Measurements from ENCODE around the gene MYBL2.

MYBL2 gene

DNA sequence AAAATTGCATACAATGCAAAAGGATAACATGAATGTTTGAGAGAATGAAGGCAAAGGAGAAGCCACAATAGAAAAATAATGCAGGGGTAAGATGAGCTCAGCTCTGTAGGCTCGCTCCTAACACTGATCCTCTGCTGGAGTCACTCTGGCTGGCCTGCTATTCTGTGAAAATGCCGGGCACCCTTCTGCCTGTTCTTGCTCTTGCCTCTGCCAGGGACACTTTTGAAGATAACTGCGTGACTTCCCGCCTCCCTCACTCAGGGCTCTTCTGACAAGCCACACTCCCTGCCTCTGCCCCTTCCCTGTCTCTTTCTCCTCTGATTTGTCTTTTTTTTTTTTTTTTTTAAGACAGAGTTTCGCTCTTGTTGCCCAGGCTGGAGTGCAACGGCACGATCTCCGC lies 35.3 kb upstream of the MYBL2 start (continued):
- no peak for TF ChIP-seq ZNF549 (tag by site-specific recombination; IDR thresholded peaks at IDR 0.05)
- no peak for TF ChIP-seq ZNF169 (tag by site-specific recombination; IDR thresholded peaks at IDR 0.05)
- TF ChIP-seq ZNF837 (tag by site-specific recombination; IDR thresholded peaks at IDR 0.05), result no peak

DNA sequence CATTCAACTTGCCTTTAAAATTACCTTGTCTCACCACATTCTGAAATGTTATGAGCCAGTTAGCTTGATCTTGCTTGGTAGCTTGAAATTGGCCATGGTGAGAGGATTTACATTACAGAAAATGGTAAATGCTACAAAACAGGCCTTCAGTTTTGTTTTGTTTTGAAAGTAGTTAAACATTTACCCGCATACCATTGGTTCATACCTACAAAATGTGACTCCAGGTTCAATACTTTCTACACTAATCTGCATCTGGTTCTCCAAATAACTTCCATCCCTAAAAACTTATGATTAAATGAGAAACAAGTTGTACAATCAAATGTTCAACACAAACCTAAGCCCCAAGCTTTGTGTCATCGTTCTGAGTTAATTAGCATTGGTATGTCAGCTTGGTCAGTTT lies 30.5 kb upstream of the MYBL2 start:
- Histone ChIP-seq H3K9me3 (ENCODE audit: control insufficient read depth, insufficient read depth, low read depth, low read length) (no peaks in the 10 kb centered on the region), H3K36me3 (ENCODE audit: control insufficient read depth in 2 of 2, insufficient read depth in 1 of 2, low read length in 2 of 2) (peaks cover 16 to 58% of the 10 kb centered on the region in 2 experiments; a peak in 2 of 3 replicates), H3K4me1 (ENCODE audit: control insufficient read depth, insufficient read depth, low read length) (no peaks in the 10 kb centered on the region), H3K4me3 (ENCODE audit: low read depth, low read length) (no peak overlapping the region), H3K27ac (ENCODE audit: extremely low read depth, low read depth, low read length) (no peak overlapping the region)
- no peak for TF ChIP-seq ZNF391 (tag by site-specific recombination; IDR thresholded peaks at IDR 0.05; ENCODE audit: borderline replicate concordance, low read depth)
- no peak for TF ChIP-seq ZEB2 (tag by site-specific recombination; IDR thresholded peaks at IDR 0.05)
- no peak for TF ChIP-seq SP2 (tag by site-specific recombination; IDR thresholded peaks at IDR 0.05)
- no peak for TF ChIP-seq OSR2 (tag by site-specific recombination; IDR thresholded peaks at IDR 0.05)
- TF ChIP-seq ZNF521 (tag by site-specific recombination; IDR thresholded peaks at IDR 0.05), result no peak
- TF ChIP-seq, protein P1, sequence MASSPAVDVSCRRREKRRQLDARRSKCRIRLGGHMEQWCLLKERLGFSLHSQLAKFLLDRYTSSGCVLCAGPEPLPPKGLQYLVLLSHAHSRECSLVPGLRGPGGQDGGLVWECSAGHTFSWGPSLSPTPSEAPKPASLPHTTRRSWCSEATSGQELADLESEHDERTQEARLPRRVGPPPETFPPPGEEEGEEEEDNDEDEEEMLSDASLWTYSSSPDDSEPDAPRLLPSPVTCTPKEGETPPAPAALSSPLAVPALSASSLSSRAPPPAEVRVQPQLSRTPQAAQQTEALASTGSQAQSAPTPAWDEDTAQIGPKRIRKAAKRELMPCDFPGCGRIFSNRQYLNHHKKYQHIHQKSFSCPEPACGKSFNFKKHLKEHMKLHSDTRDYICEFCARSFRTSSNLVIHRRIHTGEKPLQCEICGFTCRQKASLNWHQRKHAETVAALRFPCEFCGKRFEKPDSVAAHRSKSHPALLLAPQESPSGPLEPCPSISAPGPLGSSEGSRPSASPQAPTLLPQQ (tag by site-specific recombination; IDR thresholded peaks at IDR 0.05), result no peak
- TF ChIP-seq ZNF23 (tag by site-specific recombination; IDR thresholded peaks at IDR 0.05; ENCODE audit: borderline replicate concordance), result no peak
- TF ChIP-seq ZNF133 (tag by site-specific recombination; IDR thresholded peaks at IDR 0.05), result no peak
- TF ChIP-seq, protein P2, sequence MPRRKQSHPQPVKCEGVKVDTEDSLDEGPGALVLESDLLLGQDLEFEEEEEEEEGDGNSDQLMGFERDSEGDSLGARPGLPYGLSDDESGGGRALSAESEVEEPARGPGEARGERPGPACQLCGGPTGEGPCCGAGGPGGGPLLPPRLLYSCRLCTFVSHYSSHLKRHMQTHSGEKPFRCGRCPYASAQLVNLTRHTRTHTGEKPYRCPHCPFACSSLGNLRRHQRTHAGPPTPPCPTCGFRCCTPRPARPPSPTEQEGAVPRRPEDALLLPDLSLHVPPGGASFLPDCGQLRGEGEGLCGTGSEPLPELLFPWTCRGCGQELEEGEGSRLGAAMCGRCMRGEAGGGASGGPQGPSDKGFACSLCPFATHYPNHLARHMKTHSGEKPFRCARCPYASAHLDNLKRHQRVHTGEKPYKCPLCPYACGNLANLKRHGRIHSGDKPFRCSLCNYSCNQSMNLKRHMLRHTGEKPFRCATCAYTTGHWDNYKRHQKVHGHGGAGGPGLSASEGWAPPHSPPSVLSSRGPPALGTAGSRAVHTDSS (tag by site-specific recombination; IDR thresholded peaks at IDR 0.05), result no peak
- TF ChIP-seq IKZF3 (tag by site-specific recombination; IDR thresholded peaks at IDR 0.05), result no peak
- TF ChIP-seq HOXA7 (CRISPR knock-in tag; IDR thresholded peaks at IDR 0.05; ENCODE audit: borderline replicate concordance), result no peak
- no peak for TF ChIP-seq ZFP41 (tag by site-specific recombination; IDR thresholded peaks at IDR 0.05; ENCODE audit: borderline replicate concordance)
- no peak for TF ChIP-seq ZNF600 (tag by site-specific recombination; IDR thresholded peaks at IDR 0.05)
- no peak for TF ChIP-seq KLF9 (tag by site-specific recombination; IDR thresholded peaks at IDR 0.05; ENCODE audit: low read depth)
- TF ChIP-seq ZBTB8A (tag by site-specific recombination; IDR thresholded peaks at IDR 0.05), result no peak
- TF ChIP-seq ZNF529 (tag by site-specific recombination; IDR thresholded peaks at IDR 0.05; ENCODE audit: insufficient replicate concordance), result no peak
- TF ChIP-seq, protein P3, sequence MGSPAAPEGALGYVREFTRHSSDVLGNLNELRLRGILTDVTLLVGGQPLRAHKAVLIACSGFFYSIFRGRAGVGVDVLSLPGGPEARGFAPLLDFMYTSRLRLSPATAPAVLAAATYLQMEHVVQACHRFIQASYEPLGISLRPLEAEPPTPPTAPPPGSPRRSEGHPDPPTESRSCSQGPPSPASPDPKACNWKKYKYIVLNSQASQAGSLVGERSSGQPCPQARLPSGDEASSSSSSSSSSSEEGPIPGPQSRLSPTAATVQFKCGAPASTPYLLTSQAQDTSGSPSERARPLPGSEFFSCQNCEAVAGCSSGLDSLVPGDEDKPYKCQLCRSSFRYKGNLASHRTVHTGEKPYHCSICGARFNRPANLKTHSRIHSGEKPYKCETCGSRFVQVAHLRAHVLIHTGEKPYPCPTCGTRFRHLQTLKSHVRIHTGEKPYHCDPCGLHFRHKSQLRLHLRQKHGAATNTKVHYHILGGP (tag by site-specific recombination; IDR thresholded peaks at IDR 0.05), result no peak
- TF ChIP-seq, protein P4, sequence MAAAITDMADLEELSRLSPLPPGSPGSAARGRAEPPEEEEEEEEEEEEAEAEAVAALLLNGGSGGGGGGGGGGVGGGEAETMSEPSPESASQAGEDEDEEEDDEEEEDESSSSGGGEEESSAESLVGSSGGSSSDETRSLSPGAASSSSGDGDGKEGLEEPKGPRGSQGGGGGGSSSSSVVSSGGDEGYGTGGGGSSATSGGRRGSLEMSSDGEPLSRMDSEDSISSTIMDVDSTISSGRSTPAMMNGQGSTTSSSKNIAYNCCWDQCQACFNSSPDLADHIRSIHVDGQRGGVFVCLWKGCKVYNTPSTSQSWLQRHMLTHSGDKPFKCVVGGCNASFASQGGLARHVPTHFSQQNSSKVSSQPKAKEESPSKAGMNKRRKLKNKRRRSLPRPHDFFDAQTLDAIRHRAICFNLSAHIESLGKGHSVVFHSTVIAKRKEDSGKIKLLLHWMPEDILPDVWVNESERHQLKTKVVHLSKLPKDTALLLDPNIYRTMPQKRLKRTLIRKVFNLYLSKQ (tag by site-specific recombination; IDR thresholded peaks at IDR 0.05; ENCODE audit: borderline replicate concordance), result no peak
- no peak for TF ChIP-seq ZNF248 (tag by site-specific recombination; IDR thresholded peaks at IDR 0.05)
- POLR2A ChIA-PET, result interaction anchor here (1.0 to 1.1 kb wide), 2 partner anchors 46 to 179 kb away, joined by 3 read pairs; partner anchors contain the start of gene IFT52
- CTCF ChIA-PET, result interaction anchor here (0.6 kb wide), 2 partner anchors 40 to 97 kb away, joined by 4 to 6 read pairs; no protein-coding TSS in a partner anchor
